ENCODE data around the gene HINT1.
A peak's percentile ranks its signal among the peaks of the same experiment; 100 is the strongest.

HINT1 gene

GRCh38 chr5:131114754-131115153, 50.3 kb downstream of the HINT1 start:
- Histone ChIP-seq H3K4me3 (replicated peaks; ENCODE audit: low read depth, low read length) (no peak overlapping the region), H3K27me3 (replicated peaks; ENCODE audit: control insufficient read depth, insufficient read depth, low read length) (no peaks in the 10 kb centered on the region), H3K36me3 (ENCODE audit: control insufficient read depth, insufficient read depth, low read length) (no peaks in the 10 kb centered on the region)
- TF ChIP-seq CTCF (IDR thresholded peaks at IDR 0.05; ENCODE audit: insufficient read depth, low read length, poor library complexity, severe bottlenecking), result no peak
- no peak for DNase-seq (ENCODE audit: extremely low read depth, insufficient read length)

- no peak for DNase-seq (ENCODE audit: extremely low read depth, insufficient read length)
- TF ChIP-seq CTCF (IDR thresholded peaks at IDR 0.05; ENCODE audit: insufficient read depth, low read length, poor library complexity, severe bottlenecking), result no peak
- no peaks in the 10 kb centered on the region for H3K36me3 ChIP-seq (ENCODE audit: control insufficient read depth, insufficient read depth, low read length)
- no peak overlapping the region for H3K4me3 ChIP-seq (replicated peaks; ENCODE audit: low read depth, low read length)
- no peaks in the 10 kb centered on the region for H3K27me3 ChIP-seq (replicated peaks; ENCODE audit: control insufficient read depth, insufficient read depth, low read length)
These were observed 52.6 kb downstream of the HINT1 start for GRCh38 chr5:131112424-131112823.

- TF ChIP-seq CTCF (IDR thresholded peaks at IDR 0.05; ENCODE audit: insufficient read depth, low read length, poor library complexity, severe bottlenecking), result no peak
- H3K27me3 ChIP-seq (replicated peaks; ENCODE audit: control insufficient read depth, insufficient read depth, low read length), result no peaks in the 10 kb centered on the region
- H3K4me3 ChIP-seq (replicated peaks; ENCODE audit: low read depth, low read length), result no peak overlapping the region
- no peak for DNase-seq (ENCODE audit: extremely low read depth, insufficient read length)
- H3K36me3 ChIP-seq (ENCODE audit: control insufficient read depth, insufficient read depth, low read length), result no peaks in the 10 kb centered on the region
These were observed 54.8 kb downstream of the HINT1 start for GRCh38 chr5:131110256-131110594.

- TF ChIP-seq CTCF (IDR thresholded peaks at IDR 0.05; ENCODE audit: insufficient read depth, low read length, poor library complexity, severe bottlenecking), result peak; percentile 60
- no peak for DNase-seq (ENCODE audit: extremely low read depth, insufficient read length)
- H3K36me3 ChIP-seq (ENCODE audit: control insufficient read depth, insufficient read depth, low read length), result no peaks in the 10 kb centered on the region
These were observed 55.4 kb downstream of the HINT1 start for GRCh38 chr5:131109540-131110255.

More at GRCh38 chr5:131109540-131110255, 55.4 kb downstream of the HINT1 start:
- Histone ChIP-seq H3K27me3 (replicated peaks; ENCODE audit: control insufficient read depth, insufficient read depth, low read length) (no peaks in the 10 kb centered on the region), H3K4me3 (replicated peaks; ENCODE audit: low read depth, low read length) (no peak overlapping the region)

Measured in GM06990 (cell line).